ENCODE results near the gene CFAP299.

CFAP299 gene

GRCh38 chr4:80831383-80832361, 496.1 kb downstream of the CFAP299 start:
- DNase-seq (ENCODE audit: low read depth in 2 of 2) = no peak

DNA sequence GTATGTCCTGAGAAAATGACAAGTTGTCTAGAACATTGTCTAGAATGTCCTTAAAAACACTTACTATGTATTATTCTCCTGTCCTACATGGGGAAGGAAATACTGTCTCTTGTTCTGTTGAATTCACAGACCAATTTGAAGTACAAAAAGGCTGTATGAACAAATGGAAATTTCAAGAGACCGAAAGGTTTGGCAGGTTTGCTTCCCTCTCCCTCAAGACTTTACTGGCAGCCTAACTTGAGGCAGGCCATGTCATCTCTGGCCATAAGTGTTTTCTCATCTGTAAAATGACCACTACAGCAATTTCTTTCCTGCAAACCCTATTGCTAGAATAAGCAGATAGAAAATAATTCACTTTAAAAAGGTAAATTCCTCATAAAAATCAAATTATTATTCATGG, 503.8 kb downstream of the CFAP299 start:
- DNase-seq (ENCODE audit: low read depth in 2 of 2) = no peak

DNA sequence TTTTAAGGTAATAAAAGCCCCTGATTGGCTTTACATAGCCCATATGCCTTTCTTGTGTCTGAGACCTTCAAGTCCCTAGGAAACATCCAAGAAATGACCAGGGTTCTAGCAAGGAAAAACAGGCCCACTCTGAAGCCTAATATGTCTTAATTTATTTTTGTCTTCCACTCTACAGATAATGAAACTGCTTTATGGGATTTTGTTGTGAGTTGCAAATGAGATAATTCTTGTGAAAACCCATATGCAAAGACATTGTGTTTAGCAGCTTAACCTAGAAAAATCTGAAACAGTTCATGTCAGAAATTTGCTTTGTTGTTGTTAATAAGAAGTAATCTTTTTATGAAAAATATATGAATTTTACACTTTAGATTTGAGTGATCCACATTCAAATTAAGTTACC, 504.3 kb downstream of the CFAP299 start:
- no peak for DNase-seq (ENCODE audit: low read depth in 2 of 2)

- no peak for DNase-seq (ENCODE audit: low read depth in 2 of 2)
Measured at GRCh38 chr4:80840396-80840795, 504.9 kb downstream of the CFAP299 start.

- DNase-seq (ENCODE audit: low read depth in 2 of 2) = no peak
Measured at GRCh38 chr4:80841587-80842281, 506.2 kb downstream of the CFAP299 start.

GRCh38 chr4:80846210-80846609, 510.7 kb downstream of the CFAP299 start:
- no peak for DNase-seq (ENCODE audit: low read depth in 2 of 2)

GRCh38 chr4:80852061-80852460, 516.5 kb downstream of the CFAP299 start:
- DNase-seq (ENCODE audit: low read depth in 2 of 2) = no peak

DNA sequence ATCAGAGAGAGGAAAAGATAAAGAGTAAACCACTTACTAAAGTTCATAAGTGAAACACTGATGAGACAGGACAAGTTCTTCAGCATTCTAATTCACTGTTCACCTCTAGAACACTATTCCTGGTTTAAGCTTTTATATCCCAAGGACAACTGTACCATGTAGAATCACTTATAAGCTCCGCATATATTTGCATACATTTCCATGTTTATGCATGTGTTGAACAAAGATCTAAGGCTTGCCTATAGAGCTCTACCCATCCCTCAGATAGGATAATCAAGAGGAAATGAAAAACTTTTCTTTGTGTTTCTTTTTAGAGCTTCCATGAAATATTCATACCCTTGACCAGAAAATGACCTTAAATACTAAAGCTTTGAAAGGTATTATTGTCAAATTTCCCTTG, 538.0 kb downstream of the CFAP299 start:
- no peak for DNase-seq (ENCODE audit: low read depth in 2 of 2)

DNA sequence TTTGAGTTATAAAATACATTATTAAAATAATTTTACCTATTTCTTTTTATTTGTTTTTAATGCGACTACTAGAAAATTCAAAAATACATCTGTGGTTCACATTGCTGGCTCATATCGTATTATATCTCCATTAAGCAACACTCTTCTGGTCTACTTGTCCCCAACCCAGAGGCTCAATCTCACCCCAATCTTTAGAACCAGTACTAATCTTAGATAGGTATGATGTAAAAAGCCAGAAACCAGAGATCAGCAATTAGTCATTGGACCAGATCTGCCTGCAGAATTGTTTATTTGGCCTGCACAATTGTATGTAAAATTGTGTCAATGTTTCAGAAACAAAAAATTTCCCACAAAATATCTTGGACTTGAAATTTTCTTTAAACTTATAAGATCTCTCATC, 539.4 kb downstream of the CFAP299 start:
- DNase-seq (ENCODE audit: low read depth in 2 of 2) = no peak

DNA sequence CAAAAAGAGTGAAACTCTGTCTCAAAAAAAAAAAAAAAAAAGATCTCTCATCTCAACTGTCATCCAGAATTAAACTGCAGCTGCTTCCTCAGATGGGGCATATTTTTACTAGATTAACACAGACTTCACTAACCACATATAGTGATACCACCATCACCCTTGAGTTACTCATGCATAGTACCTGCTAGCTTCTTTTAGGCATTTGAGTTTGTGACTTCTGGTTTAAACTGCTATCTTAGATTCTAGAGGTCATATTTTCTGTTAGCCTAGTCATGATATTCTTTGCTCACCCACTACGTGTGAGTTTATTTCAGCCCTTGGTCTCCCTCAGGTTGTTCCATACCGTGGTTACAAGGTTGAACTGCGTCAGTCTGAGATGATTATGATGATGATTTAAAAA, 540.1 kb downstream of the CFAP299 start:
- no peak for DNase-seq (ENCODE audit: low read depth in 2 of 2)

DNA sequence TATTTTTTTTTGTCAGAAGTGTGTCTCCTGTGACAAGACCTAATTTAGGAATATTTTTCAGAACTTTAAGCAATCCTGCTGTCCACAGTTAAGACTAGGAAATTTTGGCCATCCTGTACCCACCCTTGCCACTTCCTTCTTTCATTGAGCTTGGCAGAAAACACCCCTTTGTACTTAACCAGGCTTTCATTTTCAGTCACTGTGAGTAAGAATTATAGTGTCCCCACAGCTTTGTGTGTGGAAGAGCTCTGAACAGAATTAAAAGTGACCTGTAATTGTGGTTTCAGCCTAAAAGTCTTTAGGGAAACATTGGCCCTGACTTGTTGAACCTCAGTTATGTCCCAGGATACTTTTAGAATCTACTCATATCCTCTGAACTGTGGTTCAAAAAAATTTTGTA, 541.3 kb downstream of the CFAP299 start:
- DNase-seq (ENCODE audit: low read depth in 2 of 2) = no peak

DNA sequence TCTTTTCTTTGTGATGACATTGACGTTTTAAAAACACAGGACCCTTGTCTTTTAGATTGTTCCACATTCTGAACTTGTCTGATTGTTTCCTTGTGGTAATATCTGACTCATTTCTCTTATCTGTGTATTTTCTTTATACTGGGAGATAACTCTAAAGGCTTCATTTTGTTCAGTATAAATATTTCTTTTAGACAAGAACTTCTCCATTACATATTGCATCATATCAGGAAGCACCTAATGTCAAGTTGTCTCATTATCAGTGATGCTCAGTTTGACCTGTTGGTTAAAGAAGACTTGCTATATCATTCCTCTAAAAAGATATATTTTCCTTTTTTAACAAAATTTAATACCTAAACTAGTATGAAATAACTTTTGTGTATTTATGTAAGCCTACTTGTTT, 542.7 kb downstream of the CFAP299 start:
- no peak for DNase-seq (ENCODE audit: low read depth in 2 of 2)

GRCh38 chr4:80897537-80898303, 562.2 kb downstream of the CFAP299 start:
- no peak for DNase-seq (ENCODE audit: low read depth in 2 of 2)

- no peak for DNase-seq (ENCODE audit: low read depth in 2 of 2)
Measured at GRCh38 chr4:80900908-80901307, 565.4 kb downstream of the CFAP299 start.

- DNase-seq (ENCODE audit: low read depth in 2 of 2) = no peak
Measured at GRCh38 chr4:80903020-80903419, 567.5 kb downstream of the CFAP299 start.

DNA sequence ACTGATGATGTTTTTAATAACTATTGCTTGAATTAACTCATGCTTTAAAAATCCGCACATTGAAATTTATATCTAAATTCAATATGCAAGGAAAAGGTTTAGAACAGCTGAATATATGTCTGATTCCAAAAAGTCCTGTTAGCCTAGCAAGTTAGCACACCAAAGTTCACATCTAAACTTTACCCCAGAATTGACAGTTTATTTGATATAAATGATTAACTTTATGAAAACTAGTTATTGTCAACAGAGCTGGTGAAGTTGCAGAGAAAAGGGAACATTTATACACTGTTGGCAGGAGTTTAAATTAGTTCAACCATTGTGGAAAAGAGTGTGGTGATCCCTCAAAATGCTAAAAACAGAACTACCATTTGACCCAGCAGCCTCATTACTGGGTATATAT, 574.4 kb downstream of the CFAP299 start:
- no peak for DNase-seq (ENCODE audit: low read depth in 2 of 2)

DNA sequence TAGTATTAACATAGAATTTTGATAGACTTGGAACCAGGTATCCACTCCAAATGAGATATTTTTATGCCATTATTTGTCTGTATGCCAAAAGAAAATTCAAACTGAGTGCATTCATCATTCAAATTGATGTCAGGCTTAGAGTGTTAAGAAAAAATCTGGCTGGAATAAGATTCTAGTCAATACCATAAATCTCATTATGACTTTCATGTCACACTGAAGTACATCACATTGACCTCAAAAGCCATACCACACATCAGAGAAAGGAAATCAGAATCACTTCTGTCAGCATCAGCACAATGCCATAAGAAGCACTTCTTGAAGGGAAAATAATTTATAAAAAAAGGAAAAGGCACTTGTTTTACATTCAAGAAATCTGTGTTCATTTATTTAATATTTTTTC, 575.9 kb downstream of the CFAP299 start:
- DNase-seq (ENCODE audit: low read depth in 2 of 2) = no peak

DNA sequence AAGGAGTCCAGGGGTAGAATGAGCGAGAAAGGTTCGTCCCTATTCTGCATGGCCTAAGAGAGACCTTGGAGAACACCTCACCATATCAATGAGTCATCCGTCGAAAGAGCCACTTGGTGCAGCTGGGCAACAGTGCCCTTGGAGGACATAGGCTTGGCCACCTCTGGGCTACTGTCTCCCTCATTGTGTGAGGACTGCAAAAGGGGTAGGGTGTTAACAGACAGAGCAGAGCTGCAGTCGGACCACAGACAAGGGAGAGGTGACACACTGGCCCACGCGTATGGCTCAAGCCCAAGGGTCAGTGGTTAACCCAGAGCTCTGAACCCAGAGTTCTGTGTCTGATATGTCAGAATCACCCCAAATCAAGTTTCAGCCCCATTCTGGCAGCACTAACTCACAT, 576.8 kb downstream of the CFAP299 start:
- DNase-seq (ENCODE audit: low read depth in 2 of 2) = no peak

- DNase-seq (ENCODE audit: low read depth in 2 of 2) = no peak
Measured at GRCh38 chr4:80913381-80913780, 577.9 kb downstream of the CFAP299 start.

GRCh38 chr4:80916770-80917169, 581.2 kb downstream of the CFAP299 start:
- DNase-seq (ENCODE audit: low read depth in 2 of 2) = no peak

DNA sequence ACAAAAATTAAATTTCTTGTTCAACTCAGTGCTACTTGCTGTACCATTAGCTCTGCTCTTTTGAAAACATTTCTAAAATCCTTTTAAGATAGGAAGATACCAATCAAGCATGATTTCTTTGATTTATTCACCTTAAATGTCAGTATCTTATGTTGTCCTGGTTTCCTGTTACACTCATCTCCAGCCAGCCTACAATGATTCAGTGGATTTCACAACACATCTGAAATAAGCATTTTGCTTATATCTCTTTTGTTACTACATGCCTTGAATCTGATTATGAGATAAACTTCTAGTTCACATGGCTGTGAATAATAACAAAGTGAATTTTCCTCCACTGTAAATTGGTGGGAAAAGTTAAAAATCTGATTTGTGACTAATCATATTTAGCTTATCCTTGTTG, 582.5 kb downstream of the CFAP299 start:
- no peak for DNase-seq (ENCODE audit: low read depth in 2 of 2)

- DNase-seq (ENCODE audit: low read depth in 2 of 2) = no peak
Measured at GRCh38 chr4:80921441-80921840, 585.9 kb downstream of the CFAP299 start.

All from stimulated activated CD8-positive, alpha-beta memory T cell treated with anti-CD3 and anti-CD28 coated beads, Interleukin-2, amount 100 ng/mL, for 1 hour (primary cell).